Heart right ventricle (tissue), 16 donors: ENCODE data around the gene SLC17A5. TPM values are rescaled to one million over a fixed set of nuclear protein-coding genes. Genes with fewer than 3 reads are reported as not detected.

ENCODE experiments used
- ATAC-seq, 8 donors: fragments of 200-7000 bp; cut with Tn5 transposase; one replicate each; pipeline ENCODE4 v1.9.1; 2020; ENCODE audit warnings: mild to moderate bottlenecking in 8 of 8, moderate library complexity in 8 of 8, moderate number of reproducible peaks in 1 of 8
- DNase-seq, 2 donors: peaks; one replicate each; pipeline ENCODE4 v3.0.0-alpha.2; 2020
- H3K27ac ChIP-seq, 10 donors: fragments of 200-600 bp; sonication (generic) in 2 of 10; one replicate each; pipeline versions ENCODE4 v1.5.0 to v1.8.0; 2020 to 2022; ENCODE audit warnings: mild to moderate bottlenecking in 3 of 10
- H3K27me3 ChIP-seq, 7 donors: fragments of 200-600 bp; one replicate each; pipeline ENCODE4 v1.8.0; 2021 to 2022; ENCODE audit warnings: mild to moderate bottlenecking in 2 of 7
- H3K36me3 ChIP-seq, 9 donors: fragments of 200-600 bp; sonication (generic) in 1 of 9; one replicate each; pipeline versions ENCODE4 v1.5.0 to v1.8.0; 2020 to 2022; ENCODE audit warnings: mild to moderate bottlenecking in 2 of 9
- H3K4me1 ChIP-seq, 9 donors: fragments of 200-600 bp; sonication (generic) in 1 of 9; one replicate each; pipeline versions ENCODE4 v1.5.0 to v1.8.0; 2020 to 2022; ENCODE audit warnings: mild to moderate bottlenecking in 4 of 9
- H3K4me3 ChIP-seq, 10 donors: fragments of 200-600 bp; sonication (generic) in 2 of 10; one replicate each; pipeline versions ENCODE4 v1.5.0 to v1.8.0; 2020 to 2022; ENCODE audit warnings: mild to moderate bottlenecking in 7 of 10, moderate library complexity in 2 of 10
- H3K9me3 ChIP-seq, 11 donors: fragments of 200-600 bp in 10 of 11; sonication (generic) in 2 of 11; one replicate each; pipeline versions ENCODE4 v1.5.0 to v1.8.0; 2013 to 2022; ENCODE audit warnings: mild to moderate bottlenecking in 2 of 11, control low read depth in 1 of 11, moderate library complexity in 1 of 11
- CTCF ChIP-seq, 9 donors: fragments of 200-600 bp; sonication (generic) in 2 of 9; IDR thresholded peaks; one replicate each; pipeline versions ENCODE4 v1.5.0 to v1.8.0; 2021 to 2022; ENCODE audit warnings: antibody characterized with exemption in 9 of 9, mild to moderate bottlenecking in 5 of 9, moderate library complexity in 1 of 9
- WGBS, 2 donors: extraction: QIAGEN DNeasy Blood & Tissue Kit; methylation state at CpG; one replicate each; pipeline ENCODE4 v1.1.7; 2013; ENCODE audit warnings: inconsistent platforms in 1 of 2; 5-methylcytosine and 5-hydroxymethylcytosine counted together
- intact Hi-C, 10 donors: fragments of 100-400 bp; cut with DNase I; formaldehyde crosslinking; loops; one replicate each; pipeline versions ENCODE4 v1.11.1 to v1.14.2; 2022
- polyA plus RNA-seq, 2 donors: library from polyadenylated mRNA; stranded (reverse); fragments of 200-250 nt; gene quantifications; one replicate each; pipeline ENCODE4 v1.2.3, GENCODE V29; 2013
- total RNA-seq, 10 donors: library from RNA; stranded (reverse); fragmentation: NEBNext Ultra II Directional in 3 of 10; extraction: Animal tissue kit (Norgen Biotek cat#: 25700) in 3 of 10; gene quantifications; one replicate each; pipeline versions ENCODE4 v1.2.1 to v1.2.4, GENCODE V29; 2021 to 2023
- donor health status: Arrhythmogenic right ventricular cardiomyopathy.
- donor health status: ischemic (EF 13 %, LVEDD 7.1; RV severe dilation, severe dysfunction).
- donor health status: healthy with polysubstance abuse.
- donor health status: DM: no; HTN: yes; CAD: no.
- donor health status: DM: no; HTN: no; CAD: no.
- donor health status: ischemic (EF 25% LVEDD 6.9; RV normal size, moderate dysfunction).
- donor health status: ischemic (EF 25% LVEDD 5.7; RV mildly dilated, moderate dysfunction).
- donor health status: healthy.
- donor health status: DM: yes; HTN: yes; CAD: no.
- donor health status: Ischemic cardiomyopathy.
- donor health status: ischemic (EF 35%, LVEDD 5.7; RV mildly dilated, moderate dysfunction).
- donor health status: nonischemic (EF 11% LVEDD 7.7; RV severe dilation, severe dysfunction).
- donor health status: DM: yes; HTN: yes; CAD: no.
- donor health status: PGD.
- donor health status: ischemic (EF 29% LVEDD 5.4; RV normal size, mild dysfunction).
- donor health status: nonischemic (EF 23%, LVEDD 6.1; RV moderate dilation, normal function).

Gene SLC17A5
- total and polyA plus RNA-seq, 12 donors, result 1.9 to 7.6 (median 4.7) TPM

- H3K4me1 ChIP-seq, result peaks cover 0 to 30% (median 14%) of the 10 kb centered on the region in 9 donors
- intact Hi-C loops, result no loop called here
- DNase-seq (no peak), ATAC-seq (no peak)
- H3K27me3 ChIP-seq, result no peaks in the 10 kb centered on the region
- no peak for TF ChIP-seq CTCF (IDR thresholded peaks at IDR 0.05)
- H3K36me3 ChIP-seq, result peaks cover 0 to 36% (median 6%) of the 10 kb centered on the region in 9 donors
- no peak overlapping the region for H3K27ac ChIP-seq
- no peaks in the 10 kb centered on the region for H3K9me3 ChIP-seq
- no peak overlapping the region for H3K4me3 ChIP-seq
Observed at GRCh38 chr6:73648166-73648565, 5.6 kb downstream of the SLC17A5 start.

GRCh38 chr6:73644941-73645591 is 8.7 kb downstream of the SLC17A5 start:
- intact Hi-C loops, result no loop called here

GRCh38 chr6:73644030-73644429 is 9.8 kb downstream of the SLC17A5 start:
- DNase-seq (no peak), ATAC-seq (no peak)
- Histone ChIP-seq H3K4me3 (no peak overlapping the region), H3K9me3 (no peaks in the 10 kb centered on the region), H3K27ac (no peak overlapping the region), H3K36me3 (peaks cover 0 to 64% (median 0%) of the 10 kb centered on the region in 9 donors), H3K27me3 (no peaks in the 10 kb centered on the region), H3K4me1 (peaks cover 0 to 17% (median 8%) of the 10 kb centered on the region in 9 donors)
- TF ChIP-seq CTCF (IDR thresholded peaks at IDR 0.05), result no peak
- intact Hi-C loops, result no loop called here
- WGBS, 2 donors, result 92 to 94% methylated on average over 2 of the region's 2 CpGs

More at GRCh38 chr6:73644941-73645591, 8.7 kb downstream of the SLC17A5 start:
- DNase-seq (no peak), ATAC-seq (peak in 1 of 8 donors; percentile 28)
- Histone ChIP-seq H3K9me3 (no peaks in the 10 kb centered on the region), H3K4me1 (peaks cover 0 to 17% (median 8%) of the 10 kb centered on the region in 9 donors), H3K27me3 (no peaks in the 10 kb centered on the region), H3K27ac (peak overlapping the region in 2 of 10 donors; percentile 29 to 34), H3K36me3 (peaks cover 0 to 64% (median 6%) of the 10 kb centered on the region in 9 donors), H3K4me3 (peak overlapping the region in 9 of 10 donors; percentile 15 to 55 (median 49))
- TF ChIP-seq CTCF (IDR thresholded peaks at IDR 0.05), result no peak
- 34 to 44% methylated on average over 10 of the region's 10 CpGs for WGBS, 2 donors

GRCh38 chr6:73642530-73642929 is 11.3 kb downstream of the SLC17A5 start:
- TF ChIP-seq CTCF (IDR thresholded peaks at IDR 0.05), result no peak
- Histone ChIP-seq H3K4me1 (peaks cover 0 to 17% (median 8%) of the 10 kb centered on the region in 9 donors), H3K27ac (no peak overlapping the region), H3K9me3 (no peaks in the 10 kb centered on the region), H3K27me3 (no peaks in the 10 kb centered on the region), H3K36me3 (peaks cover 0 to 64% (median 7%) of the 10 kb centered on the region in 9 donors), H3K4me3 (no peak overlapping the region)
- WGBS, 2 donors, result 71 to 82% methylated on average over 2 of the region's 2 CpGs
- DNase-seq (no peak), ATAC-seq (no peak)
- intact Hi-C loops, result no loop called here
